GM21528 (cell line): ENCODE measurements around the gene CASP6.

Source experiments
- ATAC-seq: cut with Tn5 transposase; IDR thresholded peaks from one replicate; pipeline ENCODE4 v1.9.1; 2021; ENCODE audit warnings: mild to moderate bottlenecking, moderate library complexity; ENCODE audit not compliant: unreplicated experiment, low FRiP score

CASP6 gene

GRCh38 chr4:109673303-109673702 is 29.9 kb downstream of the CASP6 start:
- ATAC-seq = no peak

- ATAC-seq = no peak
Observed at GRCh38 chr4:109672169-109672930, 30.9 kb downstream of the CASP6 start.

- ATAC-seq = no peak
Observed at GRCh38 chr4:109671350-109671749, 31.9 kb downstream of the CASP6 start.

GRCh38 chr4:109665783-109666485 is 37.3 kb downstream of the CASP6 start:
- ATAC-seq = no peak

- ATAC-seq = no peak
Observed at GRCh38 chr4:109662771-109663170, 40.5 kb downstream of the CASP6 start.

GRCh38 chr4:109662116-109662515 is 41.1 kb downstream of the CASP6 start:
- no peak for ATAC-seq

GRCh38 chr4:109658871-109659410 is 44.3 kb downstream of the CASP6 start:
- no peak for ATAC-seq

GRCh38 chr4:109657854-109658418 is 45.3 kb downstream of the CASP6 start:
- ATAC-seq = no peak

GRCh38 chr4:109655396-109655795 is 47.8 kb downstream of the CASP6 start:
- no peak for ATAC-seq

GRCh38 chr4:109649872-109650271 is 53.4 kb downstream of the CASP6 start:
- ATAC-seq = peak; percentile 79

- ATAC-seq = no peak
Observed at GRCh38 chr4:109648997-109649575, 54.2 kb downstream of the CASP6 start.

- peak; percentile 57 for ATAC-seq
Observed at GRCh38 chr4:109648266-109648996, 54.8 kb downstream of the CASP6 start.

GRCh38 chr4:109645874-109646710 is 57.2 kb downstream of the CASP6 start:
- ATAC-seq = no peak

- ATAC-seq = no peak
Observed at GRCh38 chr4:109640644-109641043, 62.6 kb downstream of the CASP6 start.
